SHP77 (cell line): ENCODE results near the gene EFS.

Experiments
- DNase-seq, 2 experiments: peaks; one replicate each; lab custom pipeline; 2025; lab: John Stamatoyannopoulos, UW

EFS gene

DNA sequence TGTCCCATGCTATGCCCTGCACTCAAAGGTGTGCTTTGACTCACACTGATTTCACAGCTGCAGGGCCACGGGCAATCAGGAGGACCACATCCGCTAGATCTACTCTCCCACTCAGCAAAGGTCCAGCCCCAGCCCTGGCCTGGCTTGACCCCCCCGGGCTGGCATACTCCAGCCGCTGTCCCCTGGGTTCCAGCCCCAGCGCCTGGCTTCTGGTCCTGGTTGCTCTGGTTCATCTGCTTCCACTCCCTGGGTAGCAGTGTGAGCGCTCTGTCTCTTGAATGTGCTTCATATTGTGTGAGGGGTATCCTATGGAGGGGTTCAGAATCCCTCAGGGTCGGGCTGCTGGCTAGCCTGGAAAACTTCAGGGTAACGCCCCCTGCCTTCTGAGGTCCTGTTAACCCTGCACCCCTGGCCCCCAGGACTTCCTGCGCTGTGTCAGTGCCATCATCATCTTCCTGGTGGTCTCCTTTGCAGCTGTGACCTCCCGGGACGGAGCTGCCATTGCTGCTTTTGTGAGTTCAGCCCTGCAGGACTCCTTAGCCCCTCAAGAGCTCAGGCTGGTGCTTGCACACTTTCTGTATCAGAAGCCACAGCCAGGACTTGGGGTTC is 13.7 kb upstream of the EFS start:
- DNase-seq: no peak

DNA sequence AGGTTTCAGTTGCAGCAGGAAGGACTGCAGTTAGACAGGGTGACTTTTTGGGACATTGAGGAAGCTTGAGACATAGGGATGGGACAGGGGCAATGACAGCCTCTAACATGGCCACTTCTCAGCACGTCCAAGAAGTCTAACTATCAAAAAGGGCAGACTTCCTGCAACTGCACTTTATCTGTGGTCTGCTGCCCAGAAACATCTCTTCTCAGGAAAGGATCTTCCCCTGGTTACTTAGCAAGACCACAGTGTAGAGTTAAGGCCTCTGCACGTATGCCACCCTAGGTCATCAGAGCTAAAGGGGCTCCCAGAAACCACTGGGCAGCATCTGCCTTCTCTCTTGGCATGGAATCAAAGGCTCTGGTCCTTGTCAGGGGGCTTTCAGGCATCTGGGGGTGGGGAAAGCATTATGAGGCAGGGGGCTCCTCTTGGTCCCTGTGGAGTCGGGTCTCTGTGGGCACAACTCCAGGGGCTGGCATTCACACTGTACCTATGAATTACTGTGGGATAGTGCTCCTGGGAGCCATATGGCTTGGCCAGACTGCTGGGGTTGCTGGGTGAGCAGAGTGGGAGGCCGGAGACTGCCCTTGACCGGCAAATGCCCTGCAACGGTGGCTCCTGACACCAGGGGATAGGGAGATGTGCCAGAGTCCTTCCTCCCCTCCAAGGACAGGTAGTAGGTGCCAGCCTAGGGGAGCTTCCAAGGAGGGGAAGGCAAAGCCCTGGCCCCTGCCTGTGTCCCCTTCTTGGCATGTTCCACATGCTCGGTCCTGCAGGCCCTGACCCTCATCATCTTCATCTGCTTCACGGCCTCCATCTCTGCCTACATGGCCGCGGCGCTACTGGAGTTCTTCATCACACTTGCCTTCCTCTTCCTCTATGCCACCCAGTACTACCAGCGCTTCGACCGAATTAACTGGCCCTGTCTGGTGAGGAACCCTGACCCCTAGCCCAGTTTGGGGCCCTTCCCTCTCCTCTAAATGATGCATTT is 12.9 kb upstream of the EFS start:
- DNase-seq: no peak

DNA sequence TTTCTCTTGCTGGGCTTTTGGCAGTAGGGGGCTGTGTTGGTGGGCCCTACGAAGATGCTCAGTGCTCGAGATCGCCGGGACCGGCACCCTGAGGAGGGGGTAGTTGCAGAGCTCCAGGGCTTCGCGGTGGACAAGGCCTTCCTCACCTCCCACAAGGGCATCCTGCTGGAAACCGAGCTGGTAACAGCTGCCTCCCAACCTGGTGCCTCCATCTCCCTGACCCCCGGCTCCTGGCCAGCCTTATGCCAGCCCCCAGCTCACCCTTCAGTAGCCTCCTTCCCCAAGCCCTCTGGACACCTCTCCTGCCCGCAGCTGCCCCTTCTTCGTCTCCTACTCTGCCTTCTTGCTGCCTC is 12.2 kb upstream of the EFS start:
- no peak for DNase-seq

DNA sequence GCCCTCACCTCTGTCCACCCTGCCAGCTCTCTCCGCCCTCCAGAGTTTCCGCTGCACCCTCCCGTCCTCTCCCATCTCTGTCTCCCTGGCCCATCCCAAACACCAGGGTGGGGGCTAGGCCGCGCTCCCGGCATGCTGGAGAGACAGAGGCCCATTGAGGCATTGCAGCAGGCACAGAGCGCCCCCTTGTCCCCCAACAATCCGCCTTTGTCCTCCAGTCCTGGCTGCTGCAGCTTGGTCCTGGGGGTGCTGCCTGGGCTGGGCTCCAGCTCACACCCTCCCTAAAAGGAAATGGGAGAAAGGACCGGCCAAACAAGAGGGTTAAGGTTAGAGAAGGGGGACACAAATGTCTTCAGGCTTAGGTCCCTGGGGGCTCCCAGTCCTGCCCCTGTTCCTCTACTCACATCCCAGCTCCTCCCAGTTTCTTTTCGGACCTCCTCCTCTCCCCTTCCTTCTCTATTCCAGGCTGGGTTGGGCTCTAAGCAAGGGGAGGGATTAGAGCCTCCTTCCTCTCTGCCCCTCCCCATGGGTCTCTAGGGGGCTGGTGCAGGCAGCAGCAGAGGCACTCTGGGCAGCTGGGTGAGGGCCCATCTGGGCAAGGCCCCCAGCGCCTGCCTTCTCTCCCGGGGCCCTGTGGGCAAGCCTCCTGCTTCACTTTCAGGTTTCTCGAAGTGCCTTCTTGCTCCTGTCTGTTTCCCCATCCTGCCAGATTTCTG is 11.7 kb upstream of the EFS start, which contains the start of gene CMTM5:
Gene CMTM5, plus strand, starts transcription at position 565 of the 716 bp plus-strand sequence. CDS start 206 bp downstream, outside the sequence.
- DNase-seq: no peak

DNA sequence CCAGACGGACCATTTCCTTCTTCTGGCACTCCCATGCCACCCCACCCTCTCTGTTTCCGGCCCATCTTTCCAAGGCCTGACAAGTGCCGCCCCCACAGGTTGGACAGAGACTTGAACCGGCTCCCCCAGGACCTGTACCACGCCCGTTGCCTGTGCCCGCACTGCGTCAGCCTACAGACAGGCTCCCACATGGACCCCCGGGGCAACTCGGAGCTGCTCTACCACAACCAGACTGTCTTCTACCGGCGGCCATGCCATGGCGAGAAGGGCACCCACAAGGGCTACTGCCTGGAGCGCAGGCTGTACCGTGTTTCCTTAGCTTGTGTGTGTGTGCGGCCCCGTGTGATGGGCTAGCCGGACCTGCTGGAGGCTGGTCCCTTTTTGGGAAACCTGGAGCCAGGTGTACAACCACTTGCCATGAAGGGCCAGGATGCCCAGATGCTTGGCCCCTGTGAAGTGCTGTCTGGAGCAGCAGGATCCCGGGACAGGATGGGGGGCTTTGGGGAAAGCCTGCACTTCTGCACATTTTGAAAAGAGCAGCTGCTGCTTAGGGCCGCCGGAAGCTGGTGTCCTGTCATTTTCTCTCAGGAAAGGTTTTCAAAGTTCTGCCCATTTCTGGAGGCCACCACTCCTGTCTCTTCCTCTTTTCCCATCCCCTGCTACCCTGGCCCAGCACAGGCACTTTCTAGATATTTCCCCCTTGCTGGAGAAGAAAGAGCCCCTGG is 10.7 kb upstream of the EFS start:
- DNase-seq: no peak

DNA sequence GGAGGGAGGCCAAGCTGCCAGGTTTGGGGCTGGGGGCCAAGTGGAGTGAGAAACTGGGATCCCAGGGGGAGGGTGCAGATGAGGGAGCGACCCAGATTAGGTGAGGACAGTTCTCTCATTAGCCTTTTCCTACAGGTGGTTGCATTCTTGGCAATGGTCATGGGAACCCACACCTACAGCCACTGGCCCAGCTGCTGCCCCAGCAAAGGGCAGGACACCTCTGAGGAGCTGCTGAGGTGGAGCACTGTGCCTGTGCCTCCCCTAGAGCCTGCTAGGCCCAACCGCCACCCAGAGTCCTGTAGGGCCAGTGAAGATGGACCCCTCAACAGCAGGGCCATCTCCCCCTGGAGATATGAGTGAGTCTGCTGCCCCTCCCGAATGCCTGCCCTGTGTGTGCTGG is 8.1 kb upstream of the EFS start:
- DNase-seq: no peak

DNA sequence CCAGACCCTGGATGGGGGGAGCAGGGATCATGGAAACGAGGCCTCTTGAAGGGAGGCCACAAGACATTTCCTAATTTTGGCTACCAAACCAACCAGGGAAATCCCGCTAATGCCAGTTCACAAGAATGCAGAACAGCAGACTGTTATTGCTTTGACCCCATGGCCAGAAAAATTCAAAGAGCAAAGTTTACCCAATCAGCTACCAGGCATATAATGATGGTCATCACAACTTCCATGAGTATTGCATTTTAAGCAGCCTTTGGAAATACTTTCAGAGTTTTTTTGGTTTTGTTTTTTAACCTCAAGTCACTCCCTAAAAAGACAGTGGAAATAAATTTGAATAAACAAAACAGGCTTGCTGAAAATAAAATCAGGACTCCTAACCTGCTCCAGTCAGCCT is 7.5 kb upstream of the EFS start, which contains the start of gene IL25:
Gene IL25, plus strand, starts transcription at position 301 of the 400 bp plus-strand sequence.
- DNase-seq: no peak

DNA sequence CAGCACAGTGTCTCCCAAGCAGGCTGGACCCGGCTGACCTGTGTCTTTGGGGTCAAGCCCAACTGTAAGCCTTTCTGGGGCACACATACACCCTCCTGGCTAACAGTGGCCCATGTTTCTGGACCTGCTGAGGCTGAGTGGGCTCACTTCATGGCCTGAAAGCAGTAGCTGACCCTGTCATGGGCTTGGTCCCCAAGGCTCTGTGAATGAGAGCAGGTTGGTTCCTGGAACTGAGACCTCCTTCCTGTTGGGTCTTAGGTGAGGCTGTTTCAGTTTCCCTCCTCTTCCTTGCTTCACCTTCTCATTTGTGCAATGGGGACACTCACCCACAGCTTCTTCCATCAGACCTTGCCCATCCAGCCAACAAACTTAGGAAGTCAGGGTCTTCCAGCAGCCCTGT is 6.9 kb upstream of the EFS start:
- DNase-seq: no peak

DNA sequence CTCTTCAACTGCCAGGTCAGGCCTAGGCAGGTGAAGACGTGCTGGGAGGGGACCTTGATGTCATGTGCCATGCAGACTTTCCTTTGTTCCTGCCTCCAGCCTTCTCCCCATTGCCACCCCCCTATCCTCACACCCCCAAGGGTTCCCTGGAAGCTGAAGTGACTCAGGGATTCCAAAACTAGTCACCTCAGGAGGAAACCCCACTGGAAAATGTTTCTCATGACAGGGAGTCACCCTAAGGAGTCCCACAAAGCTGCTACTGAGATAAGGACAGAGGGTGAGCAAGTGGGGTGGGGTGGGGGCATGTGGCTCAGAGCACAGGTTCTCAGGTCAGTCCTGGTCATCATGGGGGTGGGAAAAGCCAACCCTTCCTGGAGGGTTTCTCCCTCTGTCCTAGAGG is 5.2 kb upstream of the EFS start:
- DNase-seq: no peak

DNA sequence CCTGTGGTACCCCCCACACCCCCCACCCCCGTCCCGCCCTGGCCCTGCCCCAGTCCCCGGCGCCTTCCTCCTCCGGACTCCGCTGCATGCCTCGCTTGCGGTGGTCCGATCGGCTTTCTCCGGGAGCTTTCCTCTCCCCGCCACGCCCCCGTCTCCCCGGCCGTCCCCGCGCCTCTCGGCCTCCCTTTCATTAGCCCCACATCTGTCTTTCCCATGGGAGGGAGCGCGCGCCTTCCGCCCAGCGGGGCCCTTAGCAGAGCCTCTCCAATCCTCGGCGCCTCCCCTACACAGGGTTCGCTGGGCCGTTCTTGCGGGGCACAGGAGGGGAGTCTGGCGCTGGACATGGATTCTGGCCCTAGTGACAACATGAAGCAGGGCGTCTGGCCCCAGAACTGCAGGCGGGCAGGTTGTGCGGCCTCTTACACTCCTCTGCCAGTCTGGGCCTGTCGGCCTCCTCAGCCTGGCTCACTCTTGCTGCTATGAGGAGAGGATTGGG is 1.5 kb upstream of the EFS start:
- no peak for DNase-seq

DNA sequence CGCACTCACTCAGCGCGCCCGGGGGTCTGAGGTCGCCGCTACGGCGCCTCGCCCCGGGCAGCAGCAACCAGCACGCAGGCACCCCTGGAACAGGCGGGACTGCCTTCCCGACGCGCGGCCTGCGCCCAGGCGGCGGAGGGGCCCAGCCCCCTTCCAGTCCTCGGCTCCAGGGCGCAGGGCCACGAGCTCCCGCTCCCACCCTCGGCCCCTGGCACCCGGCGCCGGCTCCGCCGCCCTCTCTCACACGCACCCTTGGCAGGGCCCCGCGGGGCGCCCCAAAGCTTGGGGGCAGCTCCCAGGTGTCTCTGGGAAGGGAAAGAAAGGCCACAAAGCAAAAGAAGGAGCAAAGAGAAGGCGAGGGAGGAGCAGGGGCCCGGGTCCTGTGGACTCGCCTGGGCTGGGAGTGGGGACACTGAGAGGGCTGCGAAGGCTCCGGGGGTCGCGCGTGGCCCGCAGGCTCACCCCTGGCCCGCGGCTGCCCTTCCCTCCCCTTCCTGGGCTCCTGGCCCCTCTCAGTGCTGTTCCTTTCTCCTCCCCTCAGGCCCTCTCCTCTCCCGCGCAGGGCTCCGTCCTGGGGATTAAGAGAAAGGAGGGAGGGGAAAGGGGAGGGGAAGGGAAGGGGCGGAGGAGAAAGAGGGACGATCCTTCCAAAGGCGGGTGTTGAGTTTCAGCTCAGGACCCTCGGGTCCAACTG is 907 bp upstream of the EFS start:
- no peak for DNase-seq

DNA sequence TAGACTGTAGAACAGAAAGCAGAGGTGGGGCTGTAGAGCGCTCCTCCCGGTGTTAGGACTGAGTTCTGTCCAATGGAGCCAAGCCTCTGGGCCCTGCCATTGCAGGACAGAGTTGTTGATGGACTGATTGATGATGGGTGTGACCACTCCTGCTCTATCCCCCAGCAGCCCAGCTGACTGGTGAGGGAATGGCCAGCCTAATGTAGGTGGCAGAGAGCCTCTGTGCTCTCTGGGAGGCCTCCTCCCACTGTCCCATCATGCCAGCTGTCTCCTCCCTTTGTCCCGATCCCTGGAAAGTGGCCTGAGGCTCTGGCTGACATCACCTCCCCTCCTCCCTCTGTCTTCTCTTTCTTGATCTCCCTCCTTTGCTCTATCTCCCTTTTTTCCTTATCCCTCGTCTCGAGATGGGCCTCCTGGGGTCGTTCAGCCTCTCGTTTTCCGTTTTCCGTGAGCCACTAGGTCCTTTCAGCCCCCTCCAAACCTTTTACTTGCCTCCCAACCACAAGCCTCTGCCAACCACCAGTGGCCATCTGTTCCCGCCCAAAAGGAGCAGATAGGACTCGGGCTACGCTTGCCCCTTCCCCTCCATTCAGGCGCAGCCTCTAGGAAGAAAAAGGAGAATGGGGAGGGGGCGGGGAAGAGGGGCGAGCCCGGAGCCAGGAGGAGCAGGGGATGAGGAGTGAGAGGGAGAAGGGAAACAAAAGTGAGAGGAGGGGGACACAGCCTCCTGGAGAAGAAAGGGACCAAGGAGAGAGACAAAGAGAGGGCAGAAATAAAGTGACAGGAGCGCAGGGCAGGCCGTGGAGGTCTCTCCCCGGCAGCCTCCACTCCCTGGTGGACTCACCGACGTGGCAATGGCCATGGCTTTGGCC is 572 bp downstream of the EFS start:
- no peak for DNase-seq

DNA sequence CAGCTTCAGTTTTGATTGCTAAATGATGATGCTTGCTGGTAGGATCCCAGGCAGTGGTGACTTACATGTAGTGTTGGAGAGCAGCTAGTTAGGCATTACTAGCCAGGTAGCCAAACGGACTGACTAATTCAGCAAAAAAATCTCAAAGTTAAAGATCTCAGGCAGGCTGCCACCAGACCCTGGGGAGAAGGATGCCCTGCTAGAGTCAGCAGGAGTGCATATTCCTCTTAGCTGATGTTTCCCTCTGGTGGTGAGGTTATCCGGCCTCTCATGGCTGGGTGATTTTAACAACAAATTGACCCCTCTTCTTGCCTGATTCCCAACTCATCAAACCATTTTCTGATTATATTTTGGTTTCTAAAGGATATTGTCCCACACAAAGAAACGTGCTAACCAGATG is 2.8 kb downstream of the EFS start:
- no peak for DNase-seq

DNA sequence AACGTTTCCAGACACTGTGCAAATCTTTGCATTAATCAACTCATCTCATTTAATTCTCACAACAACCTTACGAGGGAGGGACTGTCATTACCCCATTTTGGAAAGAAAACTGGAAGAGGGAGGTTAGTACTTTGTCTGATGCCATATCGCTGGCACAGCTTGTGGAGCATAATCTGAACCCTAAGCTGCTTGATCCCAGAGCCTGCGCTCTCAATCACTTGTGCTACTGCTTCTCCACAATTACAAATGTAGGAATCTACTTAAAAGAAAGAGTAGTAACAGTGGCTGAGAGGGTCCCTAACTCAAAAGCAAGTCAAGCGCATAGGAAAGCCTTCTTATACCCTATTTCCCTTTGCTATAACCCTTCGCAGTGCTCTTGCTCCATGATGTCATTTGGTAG is 3.2 kb downstream of the EFS start:
- DNase-seq: no peak

DNA sequence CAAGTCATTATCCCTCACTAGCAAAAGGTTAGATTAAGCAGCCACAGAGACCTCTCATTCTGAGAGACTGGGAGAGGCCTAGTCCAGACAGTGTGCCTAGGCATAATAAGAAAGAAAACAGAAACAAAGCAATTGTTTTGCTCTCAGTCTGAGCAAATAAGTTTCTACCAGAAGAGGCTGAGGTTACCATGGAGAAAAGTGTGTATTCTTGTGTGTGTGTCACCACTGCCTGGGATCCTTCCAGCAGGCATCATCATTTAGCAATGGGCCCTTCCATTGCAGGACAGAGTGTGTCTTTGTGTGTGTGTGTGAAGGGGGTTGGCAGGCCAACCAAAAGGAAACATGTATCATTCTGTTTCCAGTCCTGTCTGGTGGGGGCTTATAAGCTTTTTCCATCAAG is 3.7 kb downstream of the EFS start:
- no peak for DNase-seq

DNA sequence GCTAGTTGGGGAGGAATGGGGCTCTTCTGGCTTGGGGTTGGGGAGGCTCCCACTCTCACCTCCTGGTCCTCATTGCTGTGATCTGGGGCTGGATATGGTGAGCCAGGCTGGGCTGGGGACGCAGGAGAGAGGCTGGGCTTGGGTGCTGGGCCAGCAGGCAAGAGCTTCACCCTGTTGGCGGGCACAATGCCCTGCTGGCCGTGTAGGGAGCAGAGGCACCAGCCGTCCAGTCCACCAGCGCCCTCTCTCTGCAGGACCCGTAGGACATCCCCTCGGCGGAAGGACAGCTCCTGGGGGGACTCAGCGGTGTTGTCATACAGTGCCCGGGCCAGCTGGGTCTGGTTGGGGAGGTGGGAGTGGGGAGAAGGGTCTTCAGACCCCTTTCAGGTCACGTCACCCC is 4.5 kb downstream of the EFS start:
- DNase-seq: no peak

DNA sequence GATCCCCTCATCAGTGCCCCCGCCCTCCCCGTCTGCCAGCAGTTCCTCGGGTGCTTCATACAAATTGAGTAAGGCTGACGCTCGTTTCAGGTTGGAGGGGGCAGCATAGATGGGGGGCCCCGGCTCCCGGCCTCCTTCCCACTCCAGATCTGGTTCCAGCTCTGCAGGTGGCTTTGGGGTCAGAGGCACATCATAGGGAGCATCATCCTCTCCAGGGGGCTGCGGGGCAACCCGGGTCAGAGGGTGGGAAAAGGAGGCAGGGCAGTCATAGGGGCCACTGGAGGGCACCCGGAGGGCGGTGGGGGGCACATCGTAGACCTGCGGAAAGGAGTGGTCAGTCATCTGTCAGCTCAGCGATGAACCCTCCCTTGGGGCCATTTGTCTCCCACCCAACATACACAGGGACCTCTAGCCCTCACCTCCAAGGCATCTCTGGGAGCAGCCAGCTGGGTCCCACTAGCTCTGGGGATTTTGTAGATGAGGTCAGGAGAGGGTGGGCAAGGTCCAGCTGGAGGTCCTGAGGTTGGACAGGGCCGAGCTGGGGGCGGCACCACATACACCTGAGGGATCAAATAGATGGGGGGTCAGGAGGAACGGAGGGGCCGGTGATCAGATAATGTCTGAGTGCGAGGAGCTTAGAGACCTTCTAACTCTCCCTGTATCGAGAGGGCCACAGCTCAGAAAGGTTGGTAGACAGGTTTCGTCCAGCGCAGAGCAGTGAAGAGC is 5.1 kb downstream of the EFS start:
- DNase-seq: no peak

DNA sequence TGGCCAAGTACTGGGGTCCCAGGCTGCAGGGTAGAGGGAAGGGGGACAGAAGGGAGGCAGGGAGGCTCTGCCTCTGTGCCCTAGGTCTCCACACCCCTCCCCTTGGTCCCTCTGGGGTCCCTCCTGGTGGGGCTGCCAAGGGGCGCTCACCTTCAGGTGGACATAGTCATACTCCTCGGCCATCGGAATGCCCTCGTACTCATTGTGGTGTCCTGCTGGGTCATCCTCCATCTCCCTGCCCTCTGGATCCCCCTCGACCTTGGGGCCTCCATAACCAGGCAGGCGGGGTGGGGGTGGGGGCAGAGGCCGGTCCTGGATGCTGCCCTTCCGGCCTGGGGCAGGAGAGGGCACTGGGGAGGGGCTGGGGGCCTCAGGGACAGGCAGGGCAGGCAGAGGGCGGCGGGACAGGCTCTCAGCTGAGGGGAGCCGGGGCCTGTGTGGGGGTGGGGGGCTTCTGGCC is 5.8 kb downstream of the EFS start:
- DNase-seq: no peak

DNA sequence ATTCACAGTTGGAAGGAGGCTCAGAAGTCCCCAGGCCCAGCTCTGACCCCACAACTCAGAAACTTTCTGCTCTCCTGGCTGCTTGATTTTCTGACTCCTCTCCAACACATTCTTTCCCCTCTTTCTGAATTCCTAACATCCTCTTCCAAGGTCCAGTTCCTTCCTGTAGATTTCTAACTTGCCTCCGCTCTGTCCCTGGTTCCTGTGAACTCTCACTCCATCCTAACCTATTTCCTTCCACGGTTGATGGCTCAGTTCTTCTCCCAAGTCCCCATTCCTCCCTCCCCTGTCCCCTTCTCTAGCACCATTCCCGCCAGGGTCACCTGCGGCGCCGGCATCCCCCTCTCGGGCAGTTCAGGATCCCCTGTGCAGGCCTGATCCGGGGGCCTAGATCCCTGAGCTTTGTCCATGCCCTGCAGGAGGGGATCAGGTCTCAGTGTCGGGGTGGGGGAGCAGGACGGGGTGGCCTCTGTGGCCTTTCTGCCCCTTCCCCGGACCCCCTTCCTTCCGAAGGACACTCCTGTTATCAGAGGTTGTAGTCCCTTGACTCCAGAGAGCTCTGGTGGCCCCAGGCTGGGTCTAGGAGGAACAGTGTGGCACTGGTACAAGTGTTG is 6.3 kb downstream of the EFS start:
- no peak for DNase-seq
